Measurements from ENCODE around the gene PECR. TPM values are rescaled to one million over a fixed set of nuclear protein-coding genes. Genes with fewer than 3 reads are reported as not detected.

The PECR gene
- total and polyA plus RNA-seq, 2 donors: 5.7 to 10.1 TPM

DNA sequence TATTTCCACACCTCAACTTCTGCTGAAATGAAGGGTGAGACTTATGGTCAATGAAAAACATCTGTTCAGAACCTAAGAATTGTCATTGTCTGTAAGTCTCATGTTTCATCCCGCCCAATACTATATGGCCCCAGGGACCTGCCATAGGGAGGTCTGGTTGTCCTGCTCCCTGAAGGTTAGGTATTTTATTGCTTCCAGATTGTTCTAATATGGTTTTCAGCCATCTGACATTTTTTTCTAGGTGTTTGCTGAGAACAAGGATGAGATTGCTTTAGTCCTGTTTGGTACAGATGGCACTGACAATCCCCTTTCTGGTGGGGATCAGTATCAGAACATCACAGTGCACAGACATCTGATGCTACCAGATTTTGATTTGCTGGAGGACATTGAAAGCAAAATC lies 34.8 kb upstream of the PECR start:
- no peaks in the 10 kb centered on the region for H3K27me3 ChIP-seq (ENCODE audit: control insufficient read depth in 2 of 2, insufficient read depth in 1 of 2, low read length in 1 of 2)
- peaks cover 3 to 11% of the 10 kb centered on the region in 2 donors for H3K4me1 ChIP-seq (ENCODE audit: control insufficient read depth in 2 of 2, insufficient read depth in 2 of 2, low read length in 2 of 2)

DNA sequence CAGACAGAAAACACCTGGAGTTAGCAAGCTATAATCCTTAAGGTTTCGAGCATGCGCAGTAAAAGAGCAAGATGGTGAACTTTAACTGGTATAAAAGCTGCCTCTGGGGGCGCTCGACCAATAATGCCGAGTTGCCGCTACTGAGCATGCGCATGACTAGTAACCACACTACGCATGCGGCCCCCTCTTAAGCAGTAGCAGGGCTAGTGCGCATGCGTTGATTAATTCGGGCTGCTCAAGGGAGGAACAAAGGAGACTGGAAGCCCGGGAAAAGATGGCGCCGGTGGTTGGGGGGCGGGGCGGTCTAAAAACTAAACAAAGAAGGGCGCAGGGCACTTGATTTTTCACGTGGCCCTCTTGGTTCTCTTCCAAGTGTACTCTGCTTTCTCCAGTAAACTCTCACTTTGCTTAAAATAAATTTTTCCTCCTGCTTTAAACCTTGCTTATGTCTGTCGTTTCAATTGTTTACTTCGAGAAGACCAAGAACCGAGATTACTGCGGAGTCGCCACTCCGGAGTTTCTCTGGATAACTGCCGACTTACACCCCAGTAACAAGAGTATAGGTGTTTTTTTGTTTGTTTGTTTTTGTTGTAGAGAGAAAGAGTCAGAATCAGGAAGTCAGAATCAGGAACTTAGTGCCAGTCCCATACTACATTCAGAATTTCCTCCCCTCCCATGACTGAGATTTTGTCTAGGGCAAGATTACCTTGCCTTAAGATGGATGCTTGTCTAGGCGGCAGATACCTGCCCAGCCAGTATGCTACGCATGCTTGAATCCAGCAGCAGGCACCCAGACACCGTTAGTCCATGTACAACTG lies 33.3 kb upstream of the PECR start:
- Histone ChIP-seq H3K4me3 (ENCODE audit: low read length in 2 of 2) (peak overlapping the region; percentile 43 to 71), H3K36me3 (ENCODE audit: control insufficient read depth in 2 of 2, insufficient read depth in 2 of 2, low read length in 1 of 2) (peaks cover 34 to 84% of the 10 kb centered on the region in 2 donors), H3K4me1 (ENCODE audit: control insufficient read depth in 2 of 2, insufficient read depth in 2 of 2, low read length in 2 of 2) (peaks cover 13 to 16% of the 10 kb centered on the region in 2 donors), H3K27me3 (ENCODE audit: control insufficient read depth in 2 of 2, insufficient read depth in 1 of 2, low read length in 1 of 2) (no peaks in the 10 kb centered on the region), H3K9me3 (ENCODE audit: control insufficient read depth in 2 of 2, insufficient read depth in 1 of 2, low read length in 1 of 2) (no peaks in the 10 kb centered on the region), H3K27ac (ENCODE audit: low read depth in 1 of 2, low read length in 1 of 2) (peak overlapping the region; percentile 14 to 82)
- DNase-seq (ENCODE audit: low read depth in 6 of 9, low spot score in 9 of 9): peak; percentile 93 to 100 (median 98)
- 12% methylated on average over 29 of the region's 29 CpGs for WGBS

More for the DNA sequence above, 34.8 kb upstream of the PECR start:
- 99% methylated on average over 1 of the region's 1 CpG for WGBS
- no peak overlapping the region for H3K27ac ChIP-seq (ENCODE audit: low read depth in 1 of 2, low read length in 1 of 2)
- H3K9me3 ChIP-seq (ENCODE audit: control insufficient read depth in 2 of 2, insufficient read depth in 1 of 2, low read length in 1 of 2): no peaks in the 10 kb centered on the region
- no peak overlapping the region for H3K4me3 ChIP-seq (ENCODE audit: low read length in 2 of 2)
- no peak for DNase-seq (ENCODE audit: low read depth in 6 of 9, low spot score in 9 of 9)
- peaks cover 44 to 88% of the 10 kb centered on the region in 2 donors for H3K36me3 ChIP-seq (ENCODE audit: control insufficient read depth in 2 of 2, insufficient read depth in 2 of 2, low read length in 1 of 2)

DNA sequence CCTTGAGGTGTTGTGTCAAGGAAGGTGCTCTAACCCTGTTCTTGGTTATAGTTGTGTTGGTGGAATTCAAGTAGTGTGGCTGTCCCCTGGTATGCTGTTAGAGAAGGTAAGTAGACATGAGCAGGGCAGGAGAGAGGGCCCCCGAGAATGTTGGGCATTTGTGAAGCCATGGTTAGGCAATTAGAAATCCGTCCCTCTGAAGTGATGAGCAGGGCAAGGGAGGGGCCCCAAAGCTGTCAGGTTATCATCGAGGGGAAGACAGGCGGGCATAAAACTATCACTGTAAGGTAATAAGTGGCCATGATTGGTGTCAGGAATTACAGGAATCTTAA lies 32.7 kb upstream of the PECR start:
- peak in 1 of 9 donors; percentile 13 for DNase-seq (ENCODE audit: low read depth in 6 of 9, low spot score in 9 of 9)
- Histone ChIP-seq H3K36me3 (ENCODE audit: control insufficient read depth in 2 of 2, insufficient read depth in 2 of 2, low read length in 1 of 2) (peaks cover 34 to 79% of the 10 kb centered on the region in 2 donors), H3K27me3 (ENCODE audit: control insufficient read depth in 2 of 2, insufficient read depth in 1 of 2, low read length in 1 of 2) (no peaks in the 10 kb centered on the region), H3K9me3 (ENCODE audit: control insufficient read depth in 2 of 2, insufficient read depth in 1 of 2, low read length in 1 of 2) (peaks cover 0 to under 1% of the 10 kb centered on the region in 2 donors), H3K4me1 (ENCODE audit: control insufficient read depth in 2 of 2, insufficient read depth in 2 of 2, low read length in 2 of 2) (peaks cover 13 to 16% of the 10 kb centered on the region in 2 donors), H3K4me3 (ENCODE audit: low read length in 2 of 2) (peak overlapping the region in 1 of 2 donors; percentile 71), H3K27ac (ENCODE audit: low read depth in 1 of 2, low read length in 1 of 2) (peak overlapping the region in 1 of 2 donors; percentile 12)
- WGBS: 61% methylated on average over 4 of the region's 4 CpGs

DNA sequence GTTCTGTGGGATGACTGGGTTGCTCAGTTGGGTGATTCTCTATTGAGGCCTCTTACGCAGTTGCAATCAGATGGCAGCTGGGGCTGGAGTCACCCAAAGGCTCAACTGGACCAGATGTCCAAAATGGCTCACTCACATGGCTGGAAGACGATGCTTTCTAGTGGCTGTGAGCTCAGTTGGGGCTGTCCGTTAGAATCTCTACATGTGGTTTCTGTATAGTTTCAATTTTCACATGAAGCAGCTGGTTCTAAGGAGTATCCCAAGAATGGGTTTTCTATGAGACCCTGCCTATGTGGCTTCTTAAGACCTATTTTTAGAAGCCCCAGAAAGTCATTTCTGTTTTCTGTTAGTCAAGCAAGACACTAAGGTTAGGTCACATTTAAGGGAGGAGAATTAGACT lies 32.0 kb upstream of the PECR start:
- Histone ChIP-seq H3K27ac (ENCODE audit: low read depth in 1 of 2, low read length in 1 of 2) (no peak overlapping the region), H3K4me3 (ENCODE audit: low read length in 2 of 2) (no peak overlapping the region), H3K4me1 (ENCODE audit: control insufficient read depth in 2 of 2, insufficient read depth in 2 of 2, low read length in 2 of 2) (peaks cover 13 to 16% of the 10 kb centered on the region in 2 donors), H3K36me3 (ENCODE audit: control insufficient read depth in 2 of 2, insufficient read depth in 2 of 2, low read length in 1 of 2) (peaks cover 32 to 71% of the 10 kb centered on the region in 2 donors), H3K27me3 (ENCODE audit: control insufficient read depth in 2 of 2, insufficient read depth in 1 of 2, low read length in 1 of 2) (no peaks in the 10 kb centered on the region), H3K9me3 (ENCODE audit: control insufficient read depth in 2 of 2, insufficient read depth in 1 of 2, low read length in 1 of 2) (peaks cover 0 to 4% of the 10 kb centered on the region in 2 donors)
- 88% methylated on average over 3 of the region's 3 CpGs for WGBS
- DNase-seq (ENCODE audit: low read depth in 6 of 9, low spot score in 9 of 9): no peak

DNA sequence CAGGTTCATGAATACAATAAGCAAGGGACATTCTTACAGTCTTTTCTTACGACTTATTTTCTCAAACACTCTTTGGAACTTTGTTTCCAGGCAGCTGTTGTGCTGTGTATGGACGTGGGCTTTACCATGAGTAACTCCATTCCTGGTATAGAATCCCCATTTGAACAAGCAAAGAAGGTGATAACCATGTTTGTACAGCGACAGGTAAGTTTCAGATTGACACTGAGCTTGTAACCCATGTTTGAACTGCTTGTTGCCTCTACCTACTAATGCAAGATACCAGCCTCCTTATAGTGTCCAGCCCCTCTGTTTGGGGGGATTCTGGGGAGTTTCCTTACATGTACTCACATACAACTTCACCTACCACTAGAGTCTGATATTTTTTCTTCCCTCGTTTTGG lies 31.3 kb upstream of the PECR start:
- H3K27ac ChIP-seq (ENCODE audit: low read depth in 1 of 2, low read length in 1 of 2): no peak overlapping the region
- no peak overlapping the region for H3K4me3 ChIP-seq (ENCODE audit: low read length in 2 of 2)
- H3K27me3 ChIP-seq (ENCODE audit: control insufficient read depth in 2 of 2, insufficient read depth in 1 of 2, low read length in 1 of 2): no peaks in the 10 kb centered on the region
- H3K4me1 ChIP-seq (ENCODE audit: control insufficient read depth in 2 of 2, insufficient read depth in 2 of 2, low read length in 2 of 2): peaks cover 13 to 21% of the 10 kb centered on the region in 2 donors
- WGBS: 96% methylated on average over 4 of the region's 4 CpGs
- DNase-seq (ENCODE audit: low read depth in 6 of 9, low spot score in 9 of 9): no peak
- peaks cover 0 to 4% of the 10 kb centered on the region in 2 donors for H3K9me3 ChIP-seq (ENCODE audit: control insufficient read depth in 2 of 2, insufficient read depth in 1 of 2, low read length in 1 of 2)
- peaks cover 25 to 64% of the 10 kb centered on the region in 2 donors for H3K36me3 ChIP-seq (ENCODE audit: control insufficient read depth in 2 of 2, insufficient read depth in 2 of 2, low read length in 1 of 2)

DNA sequence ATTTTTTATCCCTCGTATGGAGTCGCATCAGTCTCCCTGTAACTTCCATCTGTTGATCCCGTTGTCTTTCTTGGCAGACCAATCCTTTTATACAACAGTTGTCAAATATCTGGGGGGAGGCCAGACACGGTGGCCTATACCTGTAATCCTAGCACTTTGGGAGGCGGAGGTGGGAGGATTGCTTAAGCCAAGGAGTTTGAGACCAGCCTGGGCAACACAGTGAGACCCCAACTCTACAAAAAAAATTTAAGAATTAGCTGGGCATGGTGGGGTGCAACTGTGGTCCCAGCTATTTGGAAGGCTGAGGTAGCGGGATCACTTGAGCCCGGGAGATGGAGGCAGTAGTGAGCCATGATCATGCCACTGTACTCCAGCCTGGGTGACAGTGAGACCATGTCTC lies 29.5 kb upstream of the PECR start:
- DNase-seq (ENCODE audit: low read depth in 6 of 9, low spot score in 9 of 9): no peak
- no peaks in the 10 kb centered on the region for H3K27me3 ChIP-seq (ENCODE audit: control insufficient read depth in 2 of 2, insufficient read depth in 1 of 2, low read length in 1 of 2)
- H3K36me3 ChIP-seq (ENCODE audit: control insufficient read depth in 2 of 2, insufficient read depth in 2 of 2, low read length in 1 of 2): peaks cover 11 to 46% of the 10 kb centered on the region in 2 donors
- H3K27ac ChIP-seq (ENCODE audit: low read depth in 1 of 2, low read length in 1 of 2): no peak overlapping the region
- H3K9me3 ChIP-seq (ENCODE audit: control insufficient read depth in 2 of 2, insufficient read depth in 1 of 2, low read length in 1 of 2): peaks cover 0 to 4% of the 10 kb centered on the region in 2 donors
- H3K4me1 ChIP-seq (ENCODE audit: control insufficient read depth in 2 of 2, insufficient read depth in 2 of 2, low read length in 2 of 2): peaks cover 13 to 21% of the 10 kb centered on the region in 2 donors
- WGBS: 94% methylated on average over 7 of the region's 7 CpGs
- H3K4me3 ChIP-seq (ENCODE audit: low read length in 2 of 2): no peak overlapping the region

DNA sequence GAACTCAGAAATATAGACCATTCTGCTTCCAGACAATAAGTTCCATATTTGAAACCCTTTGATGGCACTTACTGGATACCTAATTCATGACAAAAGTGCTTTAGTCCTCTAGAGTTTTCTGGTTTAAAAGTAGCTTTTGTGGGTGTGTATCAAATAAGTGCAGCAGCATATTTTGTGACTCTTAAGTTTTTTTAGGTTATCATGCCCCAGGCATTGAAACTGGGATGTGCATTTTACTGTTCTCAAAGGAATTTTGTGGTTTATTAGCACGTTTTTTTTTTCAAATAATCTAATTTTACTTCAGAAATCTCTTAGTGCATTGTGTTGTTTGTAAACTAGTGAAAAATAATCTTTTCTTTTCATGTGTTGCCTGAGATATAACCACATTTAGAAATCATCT lies 29.0 kb upstream of the PECR start:
- Histone ChIP-seq H3K4me1 (ENCODE audit: control insufficient read depth in 2 of 2, insufficient read depth in 2 of 2, low read length in 2 of 2) (peaks cover 13 to 21% of the 10 kb centered on the region in 2 donors), H3K9me3 (ENCODE audit: control insufficient read depth in 2 of 2, insufficient read depth in 1 of 2, low read length in 1 of 2) (peaks cover 0 to 4% of the 10 kb centered on the region in 2 donors), H3K36me3 (ENCODE audit: control insufficient read depth in 2 of 2, insufficient read depth in 2 of 2, low read length in 1 of 2) (peaks cover 11 to 44% of the 10 kb centered on the region in 2 donors), H3K4me3 (ENCODE audit: low read length in 2 of 2) (peak overlapping the region; percentile 60 to 96), H3K27ac (ENCODE audit: low read depth in 1 of 2, low read length in 1 of 2) (peak overlapping the region in 1 of 2 donors; percentile 89), H3K27me3 (ENCODE audit: control insufficient read depth in 2 of 2, insufficient read depth in 1 of 2, low read length in 1 of 2) (no peaks in the 10 kb centered on the region)
- DNase-seq (ENCODE audit: low read depth in 6 of 9, low spot score in 9 of 9): no peak
- WGBS: 25% methylated on average over 1 of the region's 1 CpG

DNA sequence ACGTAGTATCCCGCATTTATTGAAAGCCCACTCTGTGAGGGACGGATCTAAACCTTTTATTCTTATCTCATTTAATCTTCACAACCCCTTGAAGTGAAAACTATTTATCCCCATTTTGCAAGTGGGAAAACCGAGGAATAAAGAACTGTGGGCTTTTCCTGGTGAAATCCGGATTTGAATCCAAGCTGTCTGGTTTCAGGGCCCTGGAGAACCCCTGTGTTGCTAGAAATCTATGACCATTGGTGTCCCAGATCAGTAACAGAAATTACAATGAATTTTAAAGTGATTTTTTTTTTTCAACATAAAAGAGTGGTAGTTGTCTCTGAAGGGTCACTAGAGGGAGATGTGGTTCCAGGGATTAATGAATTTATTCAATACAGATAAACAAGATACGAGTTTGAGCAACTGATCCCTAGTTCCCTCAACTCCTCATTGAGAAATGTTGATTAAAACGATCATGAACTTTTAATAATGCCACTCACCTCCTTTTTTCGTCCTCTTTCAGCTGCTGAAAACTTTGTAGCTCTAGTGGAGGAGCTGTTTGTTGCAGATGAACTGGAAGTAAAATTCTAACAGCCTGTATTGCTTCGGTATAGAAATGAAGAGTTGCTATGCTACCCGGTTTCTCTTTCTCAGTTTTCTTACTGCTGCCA lies 28.5 kb upstream of the PECR start:
- DNase-seq (ENCODE audit: low read depth in 6 of 9, low spot score in 9 of 9): peak in 3 of 9 donors; percentile 26 to 51 (median 29)
- peak overlapping the region in 1 of 2 donors; percentile 89 for H3K27ac ChIP-seq (ENCODE audit: low read depth in 1 of 2, low read length in 1 of 2)

More for the DNA sequence above, 28.5 kb upstream of the PECR start:
- Histone ChIP-seq H3K9me3 (ENCODE audit: control insufficient read depth in 2 of 2, insufficient read depth in 1 of 2, low read length in 1 of 2) (peaks cover 0 to 4% of the 10 kb centered on the region in 2 donors), H3K4me3 (ENCODE audit: low read length in 2 of 2) (peak overlapping the region; percentile 60 to 96), H3K27me3 (ENCODE audit: control insufficient read depth in 2 of 2, insufficient read depth in 1 of 2, low read length in 1 of 2) (no peaks in the 10 kb centered on the region), H3K4me1 (ENCODE audit: control insufficient read depth in 2 of 2, insufficient read depth in 2 of 2, low read length in 2 of 2) (peaks cover 10 to 18% of the 10 kb centered on the region in 2 donors), H3K36me3 (ENCODE audit: control insufficient read depth in 2 of 2, insufficient read depth in 2 of 2, low read length in 1 of 2) (peaks cover 11 to 41% of the 10 kb centered on the region in 2 donors)
- WGBS: 6% methylated on average over 10 of the region's 10 CpGs
